HG03457 (cell line): ENCODE results near the gene NFKBIE.

Experiments used
- ATAC-seq: cut with Tn5 transposase; IDR thresholded peaks from one replicate; pipeline ENCODE4 v1.9.1; 2021; ENCODE audit warnings: moderate number of reproducible peaks; ENCODE audit not compliant: unreplicated experiment

Gene NFKBIE

DNA sequence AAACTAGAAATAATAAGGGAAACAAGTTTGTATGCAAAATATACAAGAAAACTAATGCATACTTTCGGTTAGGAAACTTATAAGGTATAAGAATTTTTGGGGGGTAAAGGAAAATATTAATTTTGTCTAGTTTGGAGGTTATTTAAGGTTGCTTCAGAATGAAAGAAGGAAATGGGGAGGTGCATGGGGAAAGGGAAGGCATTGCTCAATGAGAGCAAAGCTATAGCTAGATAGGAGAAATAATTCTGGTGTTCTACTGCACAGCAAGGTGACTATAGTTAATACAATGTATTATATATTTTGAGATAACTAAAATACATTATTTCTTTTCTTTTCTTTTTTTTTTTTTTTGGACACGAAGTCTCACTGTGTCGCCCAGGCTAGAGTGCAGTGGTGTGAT lies 54.1 kb downstream of the NFKBIE start:
- no peak for ATAC-seq
